Mesothelial cell of epicardium (in vitro differentiated cells): ENCODE measurements around the gene CXXC4. TPM values are rescaled to one million over a fixed set of nuclear protein-coding genes. Genes with fewer than 3 reads are reported as not detected.

Experiments
- DNase-seq, 2 experiments: peaks; one replicate each; pipeline ENCODE4 v3.0.0; 2021; ENCODE audit warnings: low spot score in 2 of 2; ENCODE audit not compliant: unreplicated experiment in 2 of 2
- H3K27ac Mint-ChIP-seq: 2 replicates; pipeline ENCODE4 v1.8.0; 2021; ENCODE audit warnings: mixed read lengths
- H3K27me3 Mint-ChIP-seq: 2 replicates; pipeline ENCODE4 v1.8.0; 2021; ENCODE audit warnings: low read depth, mixed read lengths
- H3K36me3 Mint-ChIP-seq: 2 replicates; pipeline ENCODE4 v1.8.0; 2021; ENCODE audit warnings: mixed read lengths
- H3K4me1 Mint-ChIP-seq: 2 replicates; pipeline ENCODE4 v1.8.0; 2021; ENCODE audit warnings: mixed read lengths
- H3K4me3 Mint-ChIP-seq: 2 replicates; pipeline ENCODE4 v1.8.0; 2021; ENCODE audit warnings: mild to moderate bottlenecking, moderate library complexity, mixed read lengths
- H3K9me3 Mint-ChIP-seq: 2 replicates; pipeline ENCODE4 v1.8.0; 2021; ENCODE audit warnings: mixed read lengths
- total RNA-seq: library from RNA; stranded (reverse); gene quantifications from 3 replicates; pipeline ENCODE4 v1.2.1, GENCODE V29; 2021
- TF ChIP-seq, protein P1 (sequence below): fragments of 200-600 bp; sonication (generic); IDR thresholded peaks from one replicate; pipeline ENCODE4 v1.5.0; 2021; ENCODE audit warnings: antibody characterized with exemption; ENCODE audit not compliant: unreplicated experiment

CXXC4 gene
- total RNA-seq, 1 donor from 2014 or later, result 5.0 TPM

DNA sequence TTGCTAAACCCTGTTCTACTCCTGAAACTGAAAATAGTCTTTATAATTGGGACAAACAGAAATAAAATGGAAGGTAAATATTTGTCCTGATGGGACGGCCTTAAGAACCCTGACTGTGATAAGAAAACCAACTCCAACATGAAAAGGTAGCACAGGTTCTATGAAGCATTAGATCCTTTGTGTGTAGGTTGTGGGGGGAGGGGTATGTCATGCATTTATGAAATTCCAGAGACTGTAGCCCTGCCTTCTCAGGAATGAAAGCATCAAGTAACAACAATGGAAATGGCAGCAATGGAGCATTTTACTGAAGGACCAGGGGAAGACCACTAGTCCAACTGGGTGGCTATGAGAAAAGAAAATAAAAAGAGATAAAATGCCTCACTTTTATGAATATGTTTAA, 23.9 kb downstream of the CXXC4 start:
- no peak for DNase-seq

DNA sequence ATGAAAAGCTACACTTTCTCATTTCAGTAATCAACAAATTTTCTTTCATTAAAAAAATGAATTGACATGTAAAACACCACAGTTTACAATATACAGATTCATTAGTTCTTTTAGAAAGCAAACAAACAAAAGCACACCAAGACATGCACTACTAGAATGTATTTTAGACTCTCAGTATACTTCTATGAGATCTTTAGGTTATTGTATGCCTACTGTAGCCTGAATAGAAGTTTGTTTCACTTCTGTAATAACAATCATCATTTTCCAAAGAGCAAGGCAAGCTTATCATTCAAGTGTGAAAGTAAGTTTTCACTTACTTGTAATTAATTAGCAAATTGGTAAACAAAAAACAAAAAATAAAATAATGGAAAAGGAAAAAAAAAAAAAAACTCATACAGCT, 24.9 kb downstream of the CXXC4 start:
- H3K4me3 Mint-ChIP-seq, result no peak overlapping the region
- DNase-seq, result no peak
- H3K27ac Mint-ChIP-seq, result no peak overlapping the region
- TF ChIP-seq, protein P1, sequence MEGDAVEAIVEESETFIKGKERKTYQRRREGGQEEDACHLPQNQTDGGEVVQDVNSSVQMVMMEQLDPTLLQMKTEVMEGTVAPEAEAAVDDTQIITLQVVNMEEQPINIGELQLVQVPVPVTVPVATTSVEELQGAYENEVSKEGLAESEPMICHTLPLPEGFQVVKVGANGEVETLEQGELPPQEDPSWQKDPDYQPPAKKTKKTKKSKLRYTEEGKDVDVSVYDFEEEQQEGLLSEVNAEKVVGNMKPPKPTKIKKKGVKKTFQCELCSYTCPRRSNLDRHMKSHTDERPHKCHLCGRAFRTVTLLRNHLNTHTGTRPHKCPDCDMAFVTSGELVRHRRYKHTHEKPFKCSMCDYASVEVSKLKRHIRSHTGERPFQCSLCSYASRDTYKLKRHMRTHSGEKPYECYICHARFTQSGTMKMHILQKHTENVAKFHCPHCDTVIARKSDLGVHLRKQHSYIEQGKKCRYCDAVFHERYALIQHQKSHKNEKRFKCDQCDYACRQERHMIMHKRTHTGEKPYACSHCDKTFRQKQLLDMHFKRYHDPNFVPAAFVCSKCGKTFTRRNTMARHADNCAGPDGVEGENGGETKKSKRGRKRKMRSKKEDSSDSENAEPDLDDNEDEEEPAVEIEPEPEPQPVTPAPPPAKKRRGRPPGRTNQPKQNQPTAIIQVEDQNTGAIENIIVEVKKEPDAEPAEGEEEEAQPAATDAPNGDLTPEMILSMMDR, result no peak
- H3K27me3 Mint-ChIP-seq, result no peaks in the 10 kb centered on the region
- H3K4me1 Mint-ChIP-seq, result peaks cover 5% of the 10 kb centered on the region
- H3K36me3 Mint-ChIP-seq, result no peaks in the 10 kb centered on the region
- H3K9me3 Mint-ChIP-seq, result no peaks in the 10 kb centered on the region

More for the DNA sequence above, 23.9 kb downstream of the CXXC4 start:
- Mint-ChIP-seq H3K9me3 (no peaks in the 10 kb centered on the region), H3K27me3 (no peaks in the 10 kb centered on the region), H3K4me3 (no peak overlapping the region), H3K27ac (no peak overlapping the region), H3K4me1 (peaks cover 5% of the 10 kb centered on the region), H3K36me3 (no peaks in the 10 kb centered on the region)
- TF ChIP-seq, protein P1, result no peak

DNA sequence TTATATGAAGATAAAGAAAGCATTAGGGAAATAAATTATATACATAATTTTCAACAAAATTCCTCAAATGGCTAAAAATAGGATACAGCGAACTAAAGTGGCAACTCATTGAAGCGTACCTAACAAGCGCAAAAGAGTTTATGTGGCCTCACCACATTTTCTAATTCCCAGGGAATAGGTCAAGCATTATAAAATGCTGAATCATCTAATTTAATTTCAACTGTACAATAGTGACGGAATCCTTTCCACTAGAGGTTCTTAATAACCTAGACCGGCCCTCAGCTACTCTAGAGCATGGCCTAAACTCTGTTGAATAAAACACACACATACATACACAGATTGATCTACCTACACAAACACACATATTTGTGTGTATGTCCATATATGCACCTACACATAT, 29.1 kb downstream of the CXXC4 start:
- TF ChIP-seq, protein P1, result no peak
- Mint-ChIP-seq H3K27me3 (no peaks in the 10 kb centered on the region), H3K27ac (no peak overlapping the region), H3K36me3 (no peaks in the 10 kb centered on the region), H3K9me3 (no peaks in the 10 kb centered on the region), H3K4me1 (peaks cover 2% of the 10 kb centered on the region), H3K4me3 (no peak overlapping the region)
- DNase-seq, result no peak

DNA sequence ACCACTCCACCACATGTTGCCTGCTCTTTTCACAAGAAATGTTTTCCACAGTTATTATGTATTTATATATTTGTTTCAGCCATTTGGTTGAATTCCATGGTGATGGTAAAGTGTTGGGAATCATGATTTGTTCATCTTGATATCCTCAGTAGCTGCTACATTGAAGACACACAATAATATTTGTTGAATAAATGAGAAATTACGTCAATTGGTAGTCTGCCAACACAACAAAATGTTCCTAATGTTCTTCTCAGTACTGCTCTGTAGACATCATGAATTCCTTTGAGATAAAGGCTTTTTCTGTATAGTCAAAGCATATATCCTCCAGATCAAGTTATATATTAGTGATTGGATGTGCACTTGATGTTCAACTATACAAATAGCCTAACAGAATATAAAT, 29.5 kb downstream of the CXXC4 start:
- Mint-ChIP-seq H3K9me3 (no peaks in the 10 kb centered on the region), H3K4me3 (no peak overlapping the region), H3K36me3 (no peaks in the 10 kb centered on the region), H3K27me3 (no peaks in the 10 kb centered on the region), H3K27ac (no peak overlapping the region), H3K4me1 (no peaks in the 10 kb centered on the region)
- DNase-seq, result no peak
- TF ChIP-seq, protein P1, result no peak

DNA sequence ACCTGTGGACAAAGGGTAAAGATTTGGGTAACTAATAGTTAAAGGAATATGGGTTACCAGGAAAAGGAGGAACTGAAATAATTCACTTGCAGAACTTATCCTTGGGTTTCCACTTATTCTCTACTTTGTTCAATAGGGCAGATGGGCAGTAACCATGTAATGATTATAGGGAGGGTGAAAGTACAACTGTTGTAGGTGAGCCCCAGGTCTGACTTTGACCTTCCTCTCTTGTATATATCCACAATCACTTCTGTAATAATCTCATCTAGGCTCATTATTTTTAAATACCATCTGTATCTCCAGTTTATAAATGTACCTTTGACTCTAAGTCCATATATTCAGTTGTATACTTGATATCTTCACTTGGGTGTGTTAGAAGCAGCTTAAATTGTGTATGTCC, 32.1 kb downstream of the CXXC4 start:
- H3K4me1 Mint-ChIP-seq, result no peaks in the 10 kb centered on the region
- H3K36me3 Mint-ChIP-seq, result no peaks in the 10 kb centered on the region
- no peak overlapping the region for H3K4me3 Mint-ChIP-seq
- TF ChIP-seq, protein P1, result no peak
- no peak for DNase-seq
- no peak overlapping the region for H3K27ac Mint-ChIP-seq
- peaks cover 2% of the 10 kb centered on the region for H3K27me3 Mint-ChIP-seq
- H3K9me3 Mint-ChIP-seq, result no peaks in the 10 kb centered on the region
